ENCODE data around the gene SMG9.

DNA sequence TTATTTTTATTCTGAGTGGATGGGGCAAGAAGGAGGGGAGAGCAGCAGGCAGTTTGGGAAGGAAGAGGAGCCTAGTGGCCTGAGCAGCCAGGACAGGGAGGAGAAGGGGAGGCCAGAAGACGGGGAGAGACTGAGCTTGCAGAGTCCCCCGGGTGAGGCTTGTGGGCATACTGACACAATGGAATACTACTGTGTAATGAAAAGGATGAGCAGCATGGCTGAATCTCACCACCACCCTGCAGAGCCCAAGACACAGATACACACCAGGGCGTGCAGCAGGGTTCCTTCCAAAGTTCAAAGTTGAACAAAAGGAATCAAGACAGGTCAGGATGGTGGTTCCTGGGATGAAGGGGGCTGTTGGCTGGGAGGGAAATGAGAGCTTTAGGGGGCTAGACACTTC is 8.1 kb upstream of the SMG9 start:
- TF ChIP-seq, protein P1, sequence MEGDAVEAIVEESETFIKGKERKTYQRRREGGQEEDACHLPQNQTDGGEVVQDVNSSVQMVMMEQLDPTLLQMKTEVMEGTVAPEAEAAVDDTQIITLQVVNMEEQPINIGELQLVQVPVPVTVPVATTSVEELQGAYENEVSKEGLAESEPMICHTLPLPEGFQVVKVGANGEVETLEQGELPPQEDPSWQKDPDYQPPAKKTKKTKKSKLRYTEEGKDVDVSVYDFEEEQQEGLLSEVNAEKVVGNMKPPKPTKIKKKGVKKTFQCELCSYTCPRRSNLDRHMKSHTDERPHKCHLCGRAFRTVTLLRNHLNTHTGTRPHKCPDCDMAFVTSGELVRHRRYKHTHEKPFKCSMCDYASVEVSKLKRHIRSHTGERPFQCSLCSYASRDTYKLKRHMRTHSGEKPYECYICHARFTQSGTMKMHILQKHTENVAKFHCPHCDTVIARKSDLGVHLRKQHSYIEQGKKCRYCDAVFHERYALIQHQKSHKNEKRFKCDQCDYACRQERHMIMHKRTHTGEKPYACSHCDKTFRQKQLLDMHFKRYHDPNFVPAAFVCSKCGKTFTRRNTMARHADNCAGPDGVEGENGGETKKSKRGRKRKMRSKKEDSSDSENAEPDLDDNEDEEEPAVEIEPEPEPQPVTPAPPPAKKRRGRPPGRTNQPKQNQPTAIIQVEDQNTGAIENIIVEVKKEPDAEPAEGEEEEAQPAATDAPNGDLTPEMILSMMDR (IDR thresholded peaks at IDR 0.05; ENCODE audit: low read depth, low read length, poor library complexity, severe bottlenecking), result no peak
- TF ChIP-seq EZH2phosphoT487 (IDR thresholded peaks at IDR 0.05; ENCODE audit: borderline replicate concordance, low read length), result no peak
